ENCODE data around the gene ITPR3. TPM values are rescaled to one million over a fixed set of nuclear protein-coding genes. Genes with fewer than 3 reads are reported as not detected.

ITPR3 gene
- total and polyA plus RNA-seq, 2 of the 13 experiments (the other 11 are each of a cell fraction or from before 2014, with no cell fraction given) = 3.8 to 21.4 TPM

GRCh38 chr6:33579828-33580714 lies 41.1 kb upstream of the ITPR3 start, which contains the start of gene BAK1 (continued):
- TF ChIP-seq, protein P1, sequence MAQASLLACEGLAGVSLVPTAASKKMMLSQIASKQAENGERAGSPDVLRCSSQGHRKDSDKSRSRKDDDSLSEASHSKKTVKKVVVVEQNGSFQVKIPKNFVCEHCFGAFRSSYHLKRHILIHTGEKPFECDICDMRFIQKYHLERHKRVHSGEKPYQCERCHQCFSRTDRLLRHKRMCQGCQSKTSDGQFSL (CRISPR knock-in tag; IDR thresholded peaks at IDR 0.05) = peak; percentile 61; the same call in 1 of the 2 replicates
- TF ChIP-seq KLF15 (CRISPR knock-in tag; IDR thresholded peaks at IDR 0.05; ENCODE audit: borderline replicate concordance) = no peak; the same call in 1 of the 2 replicates
- TF ChIP-seq TOE1 (CRISPR knock-in tag; IDR thresholded peaks at IDR 0.05) = no peak
- TF ChIP-seq, protein P2, sequence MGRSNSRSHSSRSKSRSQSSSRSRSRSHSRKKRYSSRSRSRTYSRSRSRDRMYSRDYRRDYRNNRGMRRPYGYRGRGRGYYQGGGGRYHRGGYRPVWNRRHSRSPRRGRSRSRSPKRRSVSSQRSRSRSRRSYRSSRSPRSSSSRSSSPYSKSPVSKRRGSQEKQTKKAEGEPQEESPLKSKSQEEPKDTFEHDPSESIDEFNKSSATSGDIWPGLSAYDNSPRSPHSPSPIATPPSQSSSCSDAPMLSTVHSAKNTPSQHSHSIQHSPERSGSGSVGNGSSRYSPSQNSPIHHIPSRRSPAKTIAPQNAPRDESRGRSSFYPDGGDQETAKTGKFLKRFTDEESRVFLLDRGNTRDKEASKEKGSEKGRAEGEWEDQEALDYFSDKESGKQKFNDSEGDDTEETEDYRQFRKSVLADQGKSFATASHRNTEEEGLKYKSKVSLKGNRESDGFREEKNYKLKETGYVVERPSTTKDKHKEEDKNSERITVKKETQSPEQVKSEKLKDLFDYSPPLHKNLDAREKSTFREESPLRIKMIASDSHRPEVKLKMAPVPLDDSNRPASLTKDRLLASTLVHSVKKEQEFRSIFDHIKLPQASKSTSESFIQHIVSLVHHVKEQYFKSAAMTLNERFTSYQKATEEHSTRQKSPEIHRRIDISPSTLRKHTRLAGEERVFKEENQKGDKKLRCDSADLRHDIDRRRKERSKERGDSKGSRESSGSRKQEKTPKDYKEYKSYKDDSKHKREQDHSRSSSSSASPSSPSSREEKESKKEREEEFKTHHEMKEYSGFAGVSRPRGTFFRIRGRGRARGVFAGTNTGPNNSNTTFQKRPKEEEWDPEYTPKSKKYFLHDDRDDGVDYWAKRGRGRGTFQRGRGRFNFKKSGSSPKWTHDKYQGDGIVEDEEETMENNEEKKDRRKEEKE (IDR thresholded peaks at IDR 0.05) = no peak
- no peak for TF ChIP-seq ZNF589 (CRISPR knock-in tag; conservative IDR thresholded peaks at IDR 0.05)
- no peak for TF ChIP-seq ZNF138 (CRISPR knock-in tag; IDR thresholded peaks at IDR 0.05; ENCODE audit: low read depth)
- TF ChIP-seq, protein P3, sequence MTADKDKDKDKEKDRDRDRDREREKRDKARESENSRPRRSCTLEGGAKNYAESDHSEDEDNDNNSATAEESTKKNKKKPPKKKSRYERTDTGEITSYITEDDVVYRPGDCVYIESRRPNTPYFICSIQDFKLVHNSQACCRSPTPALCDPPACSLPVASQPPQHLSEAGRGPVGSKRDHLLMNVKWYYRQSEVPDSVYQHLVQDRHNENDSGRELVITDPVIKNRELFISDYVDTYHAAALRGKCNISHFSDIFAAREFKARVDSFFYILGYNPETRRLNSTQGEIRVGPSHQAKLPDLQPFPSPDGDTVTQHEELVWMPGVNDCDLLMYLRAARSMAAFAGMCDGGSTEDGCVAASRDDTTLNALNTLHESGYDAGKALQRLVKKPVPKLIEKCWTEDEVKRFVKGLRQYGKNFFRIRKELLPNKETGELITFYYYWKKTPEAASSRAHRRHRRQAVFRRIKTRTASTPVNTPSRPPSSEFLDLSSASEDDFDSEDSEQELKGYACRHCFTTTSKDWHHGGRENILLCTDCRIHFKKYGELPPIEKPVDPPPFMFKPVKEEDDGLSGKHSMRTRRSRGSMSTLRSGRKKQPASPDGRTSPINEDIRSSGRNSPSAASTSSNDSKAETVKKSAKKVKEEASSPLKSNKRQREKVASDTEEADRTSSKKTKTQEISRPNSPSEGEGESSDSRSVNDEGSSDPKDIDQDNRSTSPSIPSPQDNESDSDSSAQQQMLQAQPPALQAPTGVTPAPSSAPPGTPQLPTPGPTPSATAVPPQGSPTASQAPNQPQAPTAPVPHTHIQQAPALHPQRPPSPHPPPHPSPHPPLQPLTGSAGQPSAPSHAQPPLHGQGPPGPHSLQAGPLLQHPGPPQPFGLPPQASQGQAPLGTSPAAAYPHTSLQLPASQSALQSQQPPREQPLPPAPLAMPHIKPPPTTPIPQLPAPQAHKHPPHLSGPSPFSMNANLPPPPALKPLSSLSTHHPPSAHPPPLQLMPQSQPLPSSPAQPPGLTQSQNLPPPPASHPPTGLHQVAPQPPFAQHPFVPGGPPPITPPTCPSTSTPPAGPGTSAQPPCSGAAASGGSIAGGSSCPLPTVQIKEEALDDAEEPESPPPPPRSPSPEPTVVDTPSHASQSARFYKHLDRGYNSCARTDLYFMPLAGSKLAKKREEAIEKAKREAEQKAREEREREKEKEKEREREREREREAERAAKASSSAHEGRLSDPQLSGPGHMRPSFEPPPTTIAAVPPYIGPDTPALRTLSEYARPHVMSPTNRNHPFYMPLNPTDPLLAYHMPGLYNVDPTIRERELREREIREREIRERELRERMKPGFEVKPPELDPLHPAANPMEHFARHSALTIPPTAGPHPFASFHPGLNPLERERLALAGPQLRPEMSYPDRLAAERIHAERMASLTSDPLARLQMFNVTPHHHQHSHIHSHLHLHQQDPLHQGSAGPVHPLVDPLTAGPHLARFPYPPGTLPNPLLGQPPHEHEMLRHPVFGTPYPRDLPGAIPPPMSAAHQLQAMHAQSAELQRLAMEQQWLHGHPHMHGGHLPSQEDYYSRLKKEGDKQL (CRISPR knock-in tag; IDR thresholded peaks at IDR 0.05; ENCODE audit: low read depth) = no peak
- no peak for TF ChIP-seq AGO1 (IDR thresholded peaks at IDR 0.05; ENCODE audit: low read depth, low read length, poor library complexity, severe bottlenecking)
- 0 out of 2 replicates have a peak, but pooled peaks have one; percentile 52 for TF ChIP-seq ZNF670 (CRISPR knock-in tag; IDR thresholded peaks at IDR 0.05; ENCODE audit: borderline replicate concordance)

All from HepG2 (cell line).